Measurements from ENCODE around the gene SEMA6B.
A peak's percentile ranks its signal among the peaks of the same experiment; 100 is the strongest.
"Not testable (repeated sequence)": the region's sequence is repeated elsewhere in the genome, so short reads cannot be mapped to it uniquely, and the experiment has no call there.

The SEMA6B gene

DNA sequence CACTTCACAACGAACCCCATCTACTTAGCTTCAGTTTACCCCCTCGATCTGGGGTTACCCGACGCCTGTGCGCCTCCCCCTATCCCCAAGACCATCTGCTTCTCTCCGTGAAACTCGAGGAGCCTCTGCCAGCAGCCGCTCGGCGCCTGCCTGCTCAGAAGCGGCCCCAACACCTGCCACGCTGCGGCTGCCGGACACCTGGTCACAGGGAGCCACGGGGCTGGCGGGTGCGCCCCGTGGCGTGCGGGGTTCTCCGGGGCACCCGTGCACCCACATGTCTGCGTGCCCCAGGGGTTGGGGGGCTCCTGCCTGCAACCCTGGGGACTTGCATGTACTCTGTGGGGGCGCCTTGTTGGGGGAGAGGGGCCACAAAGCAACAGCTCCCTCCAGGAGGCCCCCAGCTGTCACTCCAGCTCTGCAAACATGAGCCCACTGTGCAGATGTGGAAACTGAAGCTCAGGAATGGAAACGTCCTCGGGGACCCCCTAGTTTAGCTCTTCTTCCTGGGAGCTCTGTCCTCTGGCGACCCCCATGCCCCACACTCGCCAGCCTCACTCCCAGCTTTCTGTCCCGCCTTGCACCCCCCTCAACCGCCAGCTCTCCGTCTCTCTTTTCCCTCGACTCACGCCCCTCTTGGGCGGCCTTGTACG, 7.0 kb upstream of the SEMA6B start:
- Histone ChIP-seq H3K36me3 (no peaks in the 10 kb centered on the region), H3K9me3 (ENCODE audit: severe bottlenecking) (no peaks in the 10 kb centered on the region), H3K4me3 (ENCODE audit: low read depth, low read length) (no peak overlapping the region), H3K27me3 (ENCODE audit: insufficient read depth, low read depth, severe bottlenecking) (no peaks in the 10 kb centered on the region), H3K27ac (peak overlapping the region; percentile 50)
- peak; percentile 66 for DNase-seq
- TF ChIP-seq, protein P1, sequence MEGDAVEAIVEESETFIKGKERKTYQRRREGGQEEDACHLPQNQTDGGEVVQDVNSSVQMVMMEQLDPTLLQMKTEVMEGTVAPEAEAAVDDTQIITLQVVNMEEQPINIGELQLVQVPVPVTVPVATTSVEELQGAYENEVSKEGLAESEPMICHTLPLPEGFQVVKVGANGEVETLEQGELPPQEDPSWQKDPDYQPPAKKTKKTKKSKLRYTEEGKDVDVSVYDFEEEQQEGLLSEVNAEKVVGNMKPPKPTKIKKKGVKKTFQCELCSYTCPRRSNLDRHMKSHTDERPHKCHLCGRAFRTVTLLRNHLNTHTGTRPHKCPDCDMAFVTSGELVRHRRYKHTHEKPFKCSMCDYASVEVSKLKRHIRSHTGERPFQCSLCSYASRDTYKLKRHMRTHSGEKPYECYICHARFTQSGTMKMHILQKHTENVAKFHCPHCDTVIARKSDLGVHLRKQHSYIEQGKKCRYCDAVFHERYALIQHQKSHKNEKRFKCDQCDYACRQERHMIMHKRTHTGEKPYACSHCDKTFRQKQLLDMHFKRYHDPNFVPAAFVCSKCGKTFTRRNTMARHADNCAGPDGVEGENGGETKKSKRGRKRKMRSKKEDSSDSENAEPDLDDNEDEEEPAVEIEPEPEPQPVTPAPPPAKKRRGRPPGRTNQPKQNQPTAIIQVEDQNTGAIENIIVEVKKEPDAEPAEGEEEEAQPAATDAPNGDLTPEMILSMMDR (IDR thresholded peaks at IDR 0.05; ENCODE audit: low read depth, low read length) = no peak

DNA sequence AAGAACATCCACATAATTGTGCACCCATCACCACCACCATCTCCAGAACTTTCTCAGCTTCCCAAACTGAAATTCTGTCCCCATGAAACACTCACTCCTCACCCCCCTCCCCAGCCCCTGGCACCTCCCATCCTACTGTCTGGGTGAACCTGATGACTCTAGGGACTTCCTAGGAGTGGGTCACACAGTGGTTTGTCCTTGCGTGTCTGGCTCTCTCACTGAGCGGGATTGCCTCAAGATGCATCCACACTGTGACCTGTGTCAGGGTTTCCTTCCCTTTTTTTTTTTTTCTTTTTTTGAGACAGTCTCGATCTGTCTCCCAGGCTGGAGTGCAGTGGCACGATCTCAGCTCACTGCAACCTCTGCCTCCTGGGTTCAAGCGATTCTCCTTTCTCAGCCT, 4.1 kb upstream of the SEMA6B start:
- H3K27me3 ChIP-seq (ENCODE audit: insufficient read depth, low read depth, severe bottlenecking); H3K4me3 ChIP-seq (ENCODE audit: low read depth, low read length); DNase-seq; H3K9me3 ChIP-seq (ENCODE audit: severe bottlenecking); H3K27ac ChIP-seq; H3K36me3 ChIP-seq: not testable (repeated sequence)

DNA sequence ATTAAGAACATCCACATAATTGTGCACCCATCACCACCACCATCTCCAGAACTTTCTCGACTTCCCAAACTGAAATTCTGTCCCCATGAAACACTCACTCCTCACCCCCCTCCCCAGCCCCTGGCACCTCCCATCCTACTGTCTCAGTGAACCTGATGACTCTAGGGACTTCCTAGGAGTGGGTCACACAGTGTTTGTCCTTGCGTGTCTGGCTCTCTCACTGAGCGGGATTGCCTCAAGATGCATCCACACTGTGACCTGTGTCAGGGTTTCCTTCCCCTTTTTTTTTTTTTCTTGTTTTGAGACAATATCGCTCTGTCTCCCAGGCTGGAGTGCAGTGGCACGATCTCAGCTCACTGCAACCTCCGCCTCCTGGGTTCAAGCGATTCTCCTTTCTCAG, 2.6 kb upstream of the SEMA6B start:
- H3K4me3 ChIP-seq (ENCODE audit: low read depth, low read length); H3K27ac ChIP-seq; H3K9me3 ChIP-seq (ENCODE audit: severe bottlenecking); H3K36me3 ChIP-seq; DNase-seq; H3K27me3 ChIP-seq (ENCODE audit: insufficient read depth, low read depth, severe bottlenecking): not testable (repeated sequence)

DNA sequence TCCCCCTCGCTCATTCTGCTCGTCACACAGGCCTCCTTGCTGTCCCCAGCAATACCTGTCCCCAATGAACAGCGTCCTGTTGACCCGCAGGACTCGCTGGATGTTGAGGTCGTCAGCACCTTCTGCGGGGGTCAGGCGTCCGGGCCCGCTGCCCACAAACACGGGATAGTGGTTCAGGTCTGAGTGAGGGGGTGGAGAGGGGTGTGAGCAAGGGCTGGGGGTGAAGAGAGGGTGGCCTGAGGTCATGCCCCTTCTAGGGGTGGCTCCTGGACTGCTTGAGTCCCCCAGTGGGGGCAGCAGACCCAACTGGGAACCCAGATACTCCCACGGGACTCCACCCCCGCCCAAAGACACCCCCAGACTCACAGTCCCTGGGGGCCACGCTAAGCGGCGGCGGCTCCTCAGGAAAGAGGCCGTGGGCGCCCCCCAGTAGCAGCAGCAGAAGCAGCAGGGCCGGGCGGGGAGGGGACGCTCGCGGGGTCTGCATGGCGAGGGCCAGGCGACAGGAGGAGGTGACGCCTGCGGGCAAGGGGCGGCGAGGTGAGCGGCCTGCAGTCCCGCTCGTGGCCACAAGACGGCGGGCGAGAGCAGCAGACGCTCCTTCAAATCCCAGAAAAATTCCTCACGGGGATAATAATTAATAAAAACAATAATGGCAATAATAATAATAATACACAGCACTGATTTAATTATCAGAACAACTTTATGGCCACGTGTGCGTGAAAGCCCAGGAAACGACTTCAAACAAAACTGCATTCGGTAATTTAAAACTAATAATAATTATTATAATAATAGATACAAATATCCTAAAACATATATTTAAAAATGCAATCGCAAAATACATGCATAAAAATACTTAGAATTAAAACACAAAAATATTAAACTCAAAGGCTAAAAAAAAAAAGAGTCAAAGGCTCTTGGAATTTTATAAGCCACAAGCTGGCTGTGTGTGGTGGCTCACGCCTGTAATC, 1.2 kb downstream of the SEMA6B start:
- H3K4me3 ChIP-seq (ENCODE audit: low read depth, low read length) = no peak overlapping the region
- no peak overlapping the region for H3K27ac ChIP-seq
- TF ChIP-seq, protein P1 (IDR thresholded peaks at IDR 0.05; ENCODE audit: low read depth, low read length) = peak; percentile 87
- H3K9me3 ChIP-seq (ENCODE audit: severe bottlenecking) = no peaks in the 10 kb centered on the region
- H3K36me3 ChIP-seq = peaks cover 36% of the 10 kb centered on the region
- DNase-seq = no peak
- no peaks in the 10 kb centered on the region for H3K27me3 ChIP-seq (ENCODE audit: insufficient read depth, low read depth, severe bottlenecking)

DNA sequence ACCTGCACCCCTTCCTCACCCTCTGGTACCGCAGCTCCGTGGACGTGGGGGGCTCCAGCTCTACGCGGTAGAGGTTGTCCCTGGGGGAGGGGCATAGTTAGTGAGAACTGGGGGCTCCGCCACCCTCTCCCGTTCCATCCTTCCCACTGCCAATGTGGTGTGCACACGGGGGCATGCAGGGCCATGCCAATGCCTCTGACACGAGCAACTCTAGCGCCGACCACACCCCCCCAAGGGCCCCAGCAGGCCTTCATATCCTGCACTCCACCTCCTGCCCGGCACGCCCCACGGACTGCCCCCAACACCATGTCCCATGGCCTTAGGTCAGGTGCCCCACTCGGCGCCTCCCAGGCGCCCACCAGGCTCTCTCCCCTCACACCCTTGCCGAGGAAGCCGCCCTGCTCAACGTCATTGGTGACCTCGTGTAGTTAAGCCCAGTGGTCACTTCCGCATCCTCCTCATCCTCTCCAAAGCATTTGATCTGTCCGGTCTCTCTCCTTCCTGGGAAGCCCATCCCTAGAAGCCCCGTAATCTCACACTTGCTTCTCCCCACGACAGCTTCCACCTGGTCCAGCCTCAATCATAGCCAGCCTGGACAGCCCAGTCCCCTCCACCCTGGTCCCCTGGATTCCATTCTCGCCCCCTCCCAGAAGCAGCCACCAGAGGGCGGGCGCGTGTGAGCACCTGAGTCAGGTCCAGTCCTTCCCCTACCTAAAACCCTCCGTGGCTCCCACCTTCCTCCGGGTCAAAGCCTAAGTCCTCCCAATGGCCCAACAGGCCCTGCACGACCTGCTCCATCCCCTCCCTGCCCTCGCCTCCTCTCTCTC, 2.1 kb downstream of the SEMA6B start:
- Histone ChIP-seq H3K9me3 (ENCODE audit: severe bottlenecking) (no peaks in the 10 kb centered on the region), H3K4me3 (ENCODE audit: low read depth, low read length) (no peak overlapping the region), H3K27me3 (ENCODE audit: insufficient read depth, low read depth, severe bottlenecking) (no peaks in the 10 kb centered on the region), H3K36me3 (peaks cover 45% of the 10 kb centered on the region), H3K27ac (no peak overlapping the region)
- no peak for DNase-seq
- TF ChIP-seq, protein P1 (IDR thresholded peaks at IDR 0.05; ENCODE audit: low read depth, low read length) = peak; percentile 16; the same call in 1 of the 2 replicates

DNA sequence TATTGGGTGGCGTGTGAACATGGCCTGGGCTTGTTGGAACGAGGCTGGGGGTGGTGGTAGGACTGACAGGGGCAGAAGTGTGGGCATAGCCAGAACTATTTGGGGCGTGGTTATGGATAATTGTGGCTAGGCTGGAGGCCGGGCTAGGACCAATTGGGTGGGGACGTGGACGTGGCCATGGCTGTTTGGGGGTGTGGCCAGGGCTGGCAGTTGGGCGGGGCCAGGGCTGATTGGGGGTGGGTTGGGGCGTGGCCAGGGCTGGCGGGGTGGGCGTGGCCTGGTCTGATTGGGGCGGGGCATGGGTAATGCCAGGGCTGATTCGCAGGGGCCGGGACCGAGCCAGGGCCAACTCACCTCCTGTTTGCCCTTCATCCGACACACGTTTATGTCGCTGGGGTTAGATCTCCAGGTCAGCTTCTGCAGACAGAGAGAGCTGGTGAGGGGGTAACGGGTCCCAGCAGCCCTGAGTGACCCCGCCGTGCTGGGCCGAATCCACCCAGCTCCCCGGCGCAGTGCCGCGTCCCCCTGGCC, 2.8 kb downstream of the SEMA6B start:
- H3K27me3 ChIP-seq (ENCODE audit: insufficient read depth, low read depth, severe bottlenecking) = no peaks in the 10 kb centered on the region
- TF ChIP-seq, protein P1 (IDR thresholded peaks at IDR 0.05; ENCODE audit: low read depth, low read length) = no peak
- peaks cover 52% of the 10 kb centered on the region for H3K36me3 ChIP-seq
- H3K4me3 ChIP-seq (ENCODE audit: low read depth, low read length) = no peak overlapping the region
- peak; percentile 52 for DNase-seq
- no peak overlapping the region for H3K27ac ChIP-seq
- no peaks in the 10 kb centered on the region for H3K9me3 ChIP-seq (ENCODE audit: severe bottlenecking)
